ENCODE data around the gene THEMIS.
"Not testable (repeated sequence)": the region's sequence is repeated elsewhere in the genome, so short reads cannot be mapped to it uniquely, and the experiment has no call there.

The THEMIS gene

DNA sequence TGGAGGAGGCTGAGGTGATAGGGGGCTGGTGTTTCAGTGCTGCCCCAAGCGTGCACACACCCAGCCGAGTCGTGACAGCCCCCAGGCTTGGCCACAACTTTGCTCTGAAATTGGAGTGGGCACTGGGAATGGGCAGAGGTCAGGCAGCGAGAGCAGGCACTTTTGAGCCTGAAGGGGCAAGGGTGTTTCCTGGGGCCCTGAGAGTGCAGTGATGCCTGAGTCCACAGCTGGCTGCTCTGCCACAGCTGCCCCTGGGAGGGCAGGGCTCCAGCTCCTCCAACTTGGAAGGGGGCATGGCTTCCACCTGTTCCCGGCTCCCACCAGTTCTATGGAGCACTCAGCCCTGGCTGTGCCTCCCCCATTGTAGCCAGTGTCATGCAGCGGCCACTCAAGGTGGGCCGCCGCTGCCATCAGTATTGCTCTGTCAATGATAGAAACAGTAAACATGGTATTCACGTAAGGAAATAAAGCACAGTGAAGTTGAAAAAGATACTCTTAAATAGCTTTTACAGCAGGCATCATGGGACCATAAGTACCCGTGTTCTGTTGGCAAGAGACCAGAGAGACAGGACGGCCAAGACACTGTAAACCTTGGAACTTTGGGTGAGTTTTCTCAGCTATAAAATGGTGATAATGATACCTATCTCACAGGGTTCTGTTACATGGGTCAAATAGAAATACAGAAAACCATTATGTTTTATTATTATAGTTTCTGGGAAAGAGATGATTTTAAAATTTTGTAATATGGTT, 108.9 kb downstream of the THEMIS start:
- H3K4me3 ChIP-seq (ENCODE audit: low read length): no peak overlapping the region
- H3K27me3 ChIP-seq (ENCODE audit: control insufficient read depth, insufficient read depth, low read length): no peaks in the 10 kb centered on the region
- H3K27ac ChIP-seq (ENCODE audit: low read length): no peak overlapping the region
- H3K4me1 ChIP-seq (ENCODE audit: control insufficient read depth, low read depth, low read length): no peaks in the 10 kb centered on the region
- no peak overlapping the region for H3K9ac ChIP-seq (ENCODE audit: low read length)
- H3K36me3 ChIP-seq (ENCODE audit: control insufficient read depth, low read depth, low read length): no peaks in the 10 kb centered on the region
- H3K9me3 ChIP-seq (ENCODE audit: control insufficient read depth, low read depth, low read length): no peaks in the 10 kb centered on the region

DNA sequence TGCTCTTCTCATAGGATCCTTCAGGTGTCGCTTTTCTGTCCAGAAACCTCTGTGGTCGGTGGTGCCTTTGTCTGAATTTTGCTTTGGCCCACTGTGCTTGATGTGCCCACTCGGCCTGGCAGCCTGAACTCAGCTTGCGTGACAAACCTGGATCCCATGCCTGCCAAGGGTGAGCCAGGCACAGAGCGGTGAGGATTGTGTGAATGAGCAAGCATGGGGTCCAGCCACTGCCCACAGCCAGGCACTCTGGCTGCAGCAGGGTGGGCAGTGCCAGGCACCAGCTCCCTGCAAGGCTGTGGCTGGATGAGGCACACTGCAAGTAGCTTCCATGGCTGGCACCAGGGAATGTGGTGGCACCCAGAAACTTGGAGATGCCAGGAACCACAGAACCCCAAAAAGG, 110.3 kb downstream of the THEMIS start:
- Histone ChIP-seq H3K4me1 (ENCODE audit: control insufficient read depth, low read depth, low read length) (no peaks in the 10 kb centered on the region), H3K9me3 (ENCODE audit: control insufficient read depth, low read depth, low read length) (no peaks in the 10 kb centered on the region), H3K36me3 (ENCODE audit: control insufficient read depth, low read depth, low read length) (no peaks in the 10 kb centered on the region), H3K27me3 (ENCODE audit: control insufficient read depth, insufficient read depth, low read length) (no peaks in the 10 kb centered on the region), H3K4me3 (ENCODE audit: low read length) (no peak overlapping the region), H3K9ac (ENCODE audit: low read length) (no peak overlapping the region), H3K27ac (ENCODE audit: low read length) (no peak overlapping the region)

DNA sequence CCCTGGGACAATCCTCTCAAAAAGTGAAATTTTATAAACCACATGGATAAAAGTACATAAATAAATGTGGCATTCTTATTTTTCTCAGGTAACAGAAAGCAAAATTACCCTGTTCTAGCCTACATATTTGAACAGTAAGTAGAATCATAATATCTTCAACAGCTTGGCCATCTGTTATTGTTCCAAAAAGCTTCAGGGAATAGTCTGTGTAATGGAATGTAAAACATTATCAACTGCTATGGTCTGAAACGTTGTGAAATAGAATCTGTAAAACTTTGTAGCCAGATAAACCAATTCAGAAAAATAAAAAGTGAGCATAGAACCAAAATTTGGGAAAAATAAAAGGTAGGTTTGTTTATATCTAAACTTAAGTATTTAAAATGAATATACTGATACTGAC, 114.7 kb downstream of the THEMIS start:
- H3K4me1 ChIP-seq (ENCODE audit: control insufficient read depth, low read depth, low read length): no peaks in the 10 kb centered on the region
- H3K9me3 ChIP-seq (ENCODE audit: control insufficient read depth, low read depth, low read length): no peaks in the 10 kb centered on the region
- H3K4me3 ChIP-seq (ENCODE audit: low read length): no peak overlapping the region
- H3K9ac ChIP-seq (ENCODE audit: low read length): no peak overlapping the region
- H3K36me3 ChIP-seq (ENCODE audit: control insufficient read depth, low read depth, low read length): no peaks in the 10 kb centered on the region
- H3K27ac ChIP-seq (ENCODE audit: low read length): no peak overlapping the region
- no peaks in the 10 kb centered on the region for H3K27me3 ChIP-seq (ENCODE audit: control insufficient read depth, insufficient read depth, low read length)

DNA sequence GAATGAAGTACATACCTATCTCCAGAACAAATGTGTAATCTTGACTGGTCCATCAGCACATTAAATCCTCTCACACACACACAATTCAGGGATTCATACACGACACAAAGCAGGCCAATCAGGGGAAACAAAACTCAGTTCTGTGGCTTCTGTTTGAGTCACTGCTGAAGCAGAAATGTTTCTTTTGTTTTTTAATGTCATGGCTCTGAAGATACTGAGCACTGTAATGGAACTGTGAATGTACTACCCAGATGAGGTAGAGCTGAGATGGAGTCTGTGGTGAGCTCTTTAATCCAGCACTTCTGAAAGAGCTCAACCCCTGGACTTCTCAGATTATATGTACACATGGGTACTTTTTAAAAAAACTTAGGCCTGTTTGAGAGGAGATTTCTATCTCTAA, 116.4 kb downstream of the THEMIS start:
- Histone ChIP-seq H3K9me3 (ENCODE audit: control insufficient read depth, low read depth, low read length) (no peaks in the 10 kb centered on the region), H3K4me3 (ENCODE audit: low read length) (no peak overlapping the region), H3K4me1 (ENCODE audit: control insufficient read depth, low read depth, low read length) (no peaks in the 10 kb centered on the region), H3K9ac (ENCODE audit: low read length) (no peak overlapping the region), H3K27ac (ENCODE audit: low read length) (no peak overlapping the region), H3K27me3 (ENCODE audit: control insufficient read depth, insufficient read depth, low read length) (no peaks in the 10 kb centered on the region), H3K36me3 (ENCODE audit: control insufficient read depth, low read depth, low read length) (no peaks in the 10 kb centered on the region)

DNA sequence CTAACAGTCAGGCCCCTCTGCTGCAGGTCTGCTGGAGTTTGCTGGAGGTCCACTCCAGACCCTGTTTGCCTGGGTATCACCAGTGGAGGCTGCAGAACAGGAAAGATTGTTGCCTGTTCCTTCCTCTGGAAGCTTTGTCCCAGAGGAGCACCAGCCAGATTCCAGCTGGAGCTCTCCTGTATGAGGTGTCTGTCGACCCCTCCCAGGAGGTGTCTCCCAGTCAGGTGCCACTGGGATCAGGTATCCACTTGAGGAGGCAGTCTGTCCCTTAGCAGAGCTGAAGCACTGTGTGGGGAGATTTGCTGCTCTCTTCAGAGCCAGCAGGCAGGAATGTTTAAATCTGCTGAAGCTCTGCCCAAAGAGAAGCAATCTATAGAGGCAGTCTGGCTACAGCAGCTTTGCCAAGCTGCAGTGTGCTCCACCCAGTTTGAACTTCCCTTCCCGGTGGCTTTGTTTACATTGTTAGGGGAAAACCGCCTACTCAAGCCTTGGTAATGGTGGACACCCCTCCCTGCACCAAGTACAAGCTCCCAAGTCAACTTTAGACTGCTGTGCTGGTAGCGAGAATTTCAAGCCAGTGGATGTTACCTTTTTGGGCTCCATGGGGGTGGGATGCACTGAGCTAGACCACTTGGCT, 119.1 kb downstream of the THEMIS start:
- not testable (repeated sequence) for H3K9me3 ChIP-seq (ENCODE audit: control insufficient read depth, low read depth, low read length); H3K4me1 ChIP-seq (ENCODE audit: control insufficient read depth, low read depth, low read length); H3K27ac ChIP-seq (ENCODE audit: low read length); H3K27me3 ChIP-seq (ENCODE audit: control insufficient read depth, insufficient read depth, low read length); H3K9ac ChIP-seq (ENCODE audit: low read length); H3K4me3 ChIP-seq (ENCODE audit: low read length); H3K36me3 ChIP-seq (ENCODE audit: control insufficient read depth, low read depth, low read length)

DNA sequence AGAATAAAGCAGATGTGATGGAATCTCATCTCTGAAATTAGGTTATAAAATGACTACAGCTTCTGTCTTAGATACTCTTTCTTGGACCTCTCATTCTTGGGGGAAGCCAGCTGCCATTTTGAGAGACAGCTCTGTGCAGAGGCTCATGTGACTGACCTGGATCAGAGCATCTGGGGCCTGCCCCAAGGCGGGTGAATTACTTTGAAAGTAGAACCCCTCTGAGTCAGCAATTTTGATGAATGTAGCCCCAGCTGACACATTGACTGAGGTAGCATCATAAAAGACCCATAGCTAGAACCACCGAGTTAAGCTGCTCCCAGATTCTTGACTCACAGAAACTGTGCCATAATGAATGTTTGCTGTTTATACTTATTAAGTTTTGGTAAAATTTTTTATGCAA, 124.5 kb downstream of the THEMIS start:
- Histone ChIP-seq H3K4me1 (ENCODE audit: control insufficient read depth, low read depth, low read length) (no peaks in the 10 kb centered on the region), H3K36me3 (ENCODE audit: control insufficient read depth, low read depth, low read length) (no peaks in the 10 kb centered on the region), H3K27ac (ENCODE audit: low read length) (no peak overlapping the region)

DNA sequence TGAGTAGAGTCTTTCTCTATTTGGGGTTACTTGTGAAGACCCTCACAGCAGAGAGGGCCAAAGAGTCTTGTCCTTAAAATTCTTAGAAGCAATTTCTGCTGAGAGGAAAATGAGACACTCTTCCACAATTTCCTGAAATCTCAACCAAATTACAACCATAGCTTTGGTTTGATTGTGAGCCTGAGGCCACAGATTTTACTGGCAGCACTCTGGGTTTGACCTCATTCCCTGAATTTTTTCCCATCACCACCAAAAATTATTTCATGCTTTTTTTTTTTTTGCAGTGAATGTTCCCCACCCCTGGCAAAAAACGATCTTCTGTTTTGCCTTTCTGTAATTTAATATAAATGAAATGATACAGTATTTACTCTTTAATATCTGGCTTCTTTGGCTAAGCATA, 125.5 kb downstream of the THEMIS start:
- H3K36me3 ChIP-seq (ENCODE audit: control insufficient read depth, low read depth, low read length): no peaks in the 10 kb centered on the region
- no peak overlapping the region for H3K27ac ChIP-seq (ENCODE audit: low read length)
- no peak overlapping the region for H3K9ac ChIP-seq (ENCODE audit: low read length)
- H3K4me1 ChIP-seq (ENCODE audit: control insufficient read depth, low read depth, low read length): no peaks in the 10 kb centered on the region
- no peak overlapping the region for H3K4me3 ChIP-seq (ENCODE audit: low read length)
- H3K9me3 ChIP-seq (ENCODE audit: control insufficient read depth, low read depth, low read length): no peaks in the 10 kb centered on the region
- no peaks in the 10 kb centered on the region for H3K27me3 ChIP-seq (ENCODE audit: control insufficient read depth, insufficient read depth, low read length)

More for the DNA sequence above, 124.5 kb downstream of the THEMIS start:
- Histone ChIP-seq H3K9ac (ENCODE audit: low read length) (no peak overlapping the region), H3K4me3 (ENCODE audit: low read length) (no peak overlapping the region), H3K9me3 (ENCODE audit: control insufficient read depth, low read depth, low read length) (no peaks in the 10 kb centered on the region), H3K27me3 (ENCODE audit: control insufficient read depth, insufficient read depth, low read length) (no peaks in the 10 kb centered on the region)

DNA sequence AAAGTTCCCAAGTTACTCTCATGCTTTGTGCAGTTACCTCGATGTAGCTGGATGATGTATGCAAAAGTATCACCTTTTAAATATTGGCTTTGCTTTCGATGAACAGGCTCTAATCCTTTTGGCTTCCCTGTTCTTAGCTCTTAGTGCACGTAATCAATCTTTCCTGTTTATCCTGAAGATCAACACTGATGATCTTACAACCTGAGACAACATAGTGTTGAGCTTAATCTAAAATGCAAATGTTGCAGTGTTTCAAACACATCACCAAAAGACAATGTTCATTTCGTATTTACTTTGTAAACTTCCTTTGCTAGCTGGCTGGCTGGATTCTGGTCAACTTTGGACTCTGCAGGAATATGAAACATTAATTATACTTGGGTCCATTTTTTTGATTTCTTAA, 132.1 kb downstream of the THEMIS start:
- Histone ChIP-seq H3K9ac (ENCODE audit: low read length) (no peak overlapping the region), H3K4me1 (ENCODE audit: control insufficient read depth, low read depth, low read length) (no peaks in the 10 kb centered on the region), H3K27ac (ENCODE audit: low read length) (no peak overlapping the region), H3K27me3 (ENCODE audit: control insufficient read depth, insufficient read depth, low read length) (no peaks in the 10 kb centered on the region), H3K36me3 (ENCODE audit: control insufficient read depth, low read depth, low read length) (no peaks in the 10 kb centered on the region), H3K9me3 (ENCODE audit: control insufficient read depth, low read depth, low read length) (no peaks in the 10 kb centered on the region), H3K4me3 (ENCODE audit: low read length) (no peak overlapping the region)

DNA sequence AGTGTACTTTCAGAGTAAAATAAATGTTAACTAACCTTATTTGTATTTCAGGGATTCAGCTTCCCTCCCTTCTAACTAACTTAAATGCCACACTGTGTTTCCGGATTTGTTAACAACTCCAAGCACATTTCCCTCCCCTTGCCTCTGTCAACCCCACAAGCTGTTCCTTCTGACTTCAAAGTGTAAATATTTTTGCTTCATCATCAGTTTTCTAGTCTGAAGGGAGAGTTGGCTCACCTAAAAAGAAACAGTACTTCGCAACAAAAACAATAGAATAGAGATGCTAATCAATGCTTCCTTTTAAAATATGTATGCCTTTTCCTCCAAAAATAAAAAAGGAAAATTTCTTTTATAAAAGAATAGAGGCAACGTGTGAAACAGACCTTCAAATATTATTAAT, 132.6 kb downstream of the THEMIS start:
- Histone ChIP-seq H3K4me1 (ENCODE audit: control insufficient read depth, low read depth, low read length) (no peaks in the 10 kb centered on the region), H3K4me3 (ENCODE audit: low read length) (no peak overlapping the region), H3K9me3 (ENCODE audit: control insufficient read depth, low read depth, low read length) (no peaks in the 10 kb centered on the region), H3K9ac (ENCODE audit: low read length) (no peak overlapping the region), H3K27me3 (ENCODE audit: control insufficient read depth, insufficient read depth, low read length) (no peaks in the 10 kb centered on the region), H3K27ac (ENCODE audit: low read length) (no peak overlapping the region), H3K36me3 (ENCODE audit: control insufficient read depth, low read depth, low read length) (no peaks in the 10 kb centered on the region)

DNA sequence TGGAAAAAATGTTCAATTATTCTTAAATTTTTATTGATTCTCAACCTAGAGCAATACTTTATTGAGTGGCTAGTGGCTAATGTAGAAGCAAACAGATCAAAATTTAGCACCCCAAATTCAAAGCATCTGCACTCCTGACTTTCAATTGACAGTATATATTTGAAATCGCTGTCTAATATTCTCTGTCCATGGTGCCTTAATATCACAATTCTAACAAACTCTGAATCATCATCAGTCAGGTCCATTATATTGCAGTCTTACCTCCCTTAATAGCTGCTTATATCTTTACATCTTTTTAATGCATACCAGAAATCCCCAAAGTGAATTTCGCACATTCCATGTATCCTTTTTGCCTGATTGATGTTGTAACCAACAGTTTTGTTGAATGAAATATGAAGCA, 134.9 kb downstream of the THEMIS start:
- no peak overlapping the region for H3K4me3 ChIP-seq (ENCODE audit: low read length)
- no peak overlapping the region for H3K27ac ChIP-seq (ENCODE audit: low read length)
- H3K36me3 ChIP-seq (ENCODE audit: control insufficient read depth, low read depth, low read length): no peaks in the 10 kb centered on the region
- no peak overlapping the region for H3K9ac ChIP-seq (ENCODE audit: low read length)
- H3K4me1 ChIP-seq (ENCODE audit: control insufficient read depth, low read depth, low read length): no peaks in the 10 kb centered on the region
- no peaks in the 10 kb centered on the region for H3K27me3 ChIP-seq (ENCODE audit: control insufficient read depth, insufficient read depth, low read length)
- no peaks in the 10 kb centered on the region for H3K9me3 ChIP-seq (ENCODE audit: control insufficient read depth, low read depth, low read length)

DNA sequence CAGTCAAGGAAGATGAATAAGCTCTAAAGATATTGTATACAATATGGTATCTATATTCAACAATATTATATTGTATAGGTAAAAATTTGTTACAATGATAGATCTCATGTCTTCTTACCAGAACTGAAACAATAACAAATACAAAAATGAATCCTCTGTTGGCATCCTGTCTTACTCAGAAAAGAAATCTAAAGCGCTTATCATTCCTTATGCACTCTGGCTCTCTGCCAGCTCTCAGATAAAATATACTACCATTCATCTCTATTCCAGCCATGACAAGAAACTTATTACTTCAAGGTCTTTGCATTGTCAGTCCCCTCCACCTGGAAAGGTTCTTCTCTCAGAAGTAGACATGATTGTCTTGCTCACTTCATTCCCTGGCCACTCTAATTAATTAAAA, 138.6 kb downstream of the THEMIS start:
- H3K27ac ChIP-seq (ENCODE audit: low read length): no peak overlapping the region
- no peaks in the 10 kb centered on the region for H3K9me3 ChIP-seq (ENCODE audit: control insufficient read depth, low read depth, low read length)

DNA sequence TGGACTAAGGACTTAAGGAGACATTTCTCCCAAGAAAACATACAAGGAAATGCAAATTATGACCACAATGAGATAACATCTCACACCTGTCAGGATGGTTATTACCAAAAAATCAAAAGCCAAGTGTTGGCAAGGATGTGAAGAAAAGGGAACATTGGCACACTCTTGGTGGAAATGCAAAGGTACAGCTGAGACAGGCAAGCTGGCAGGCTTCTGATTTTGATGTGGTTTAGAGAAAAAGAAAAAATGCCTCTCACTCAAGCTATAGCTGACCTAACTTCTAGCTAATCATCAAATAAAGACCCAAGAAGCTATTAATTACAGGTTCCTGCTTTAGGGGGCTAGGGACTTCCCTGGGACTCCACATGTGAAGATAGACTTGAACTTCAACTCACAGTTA, 139.8 kb downstream of the THEMIS start:
- H3K27ac ChIP-seq (ENCODE audit: low read length): no peak overlapping the region
- H3K27me3 ChIP-seq (ENCODE audit: control insufficient read depth, insufficient read depth, low read length): no peaks in the 10 kb centered on the region
- H3K36me3 ChIP-seq (ENCODE audit: control insufficient read depth, low read depth, low read length): no peaks in the 10 kb centered on the region
- H3K9ac ChIP-seq (ENCODE audit: low read length): no peak overlapping the region
- H3K9me3 ChIP-seq (ENCODE audit: control insufficient read depth, low read depth, low read length): no peaks in the 10 kb centered on the region
- no peaks in the 10 kb centered on the region for H3K4me1 ChIP-seq (ENCODE audit: control insufficient read depth, low read depth, low read length)
- H3K4me3 ChIP-seq (ENCODE audit: low read length): no peak overlapping the region

More for the DNA sequence above, 138.6 kb downstream of the THEMIS start:
- Histone ChIP-seq H3K27me3 (ENCODE audit: control insufficient read depth, insufficient read depth, low read length) (no peaks in the 10 kb centered on the region), H3K9ac (ENCODE audit: low read length) (no peak overlapping the region), H3K4me3 (ENCODE audit: low read length) (no peak overlapping the region), H3K4me1 (ENCODE audit: control insufficient read depth, low read depth, low read length) (no peaks in the 10 kb centered on the region), H3K36me3 (ENCODE audit: control insufficient read depth, low read depth, low read length) (no peaks in the 10 kb centered on the region)

Measured in iPS-18a (cell line).